DOHH2 (cell line): ENCODE data around the gene ZFAND4.

Source experiments
- H3F3A ChIP-seq: fragments of 200-600 bp; sonication (generic), shearing (Covaris generic); 2 replicates; pipeline ENCODE4 v1.6.0; 2016; ENCODE audit warnings: antibody characterized with exemption, mild to moderate bottlenecking; ENCODE audit not compliant: control insufficient read depth, insufficient read depth
- H3K27ac ChIP-seq: fragments of 200-600 bp; sonication (generic); 2 replicates; pipeline ENCODE4 v1.5.1; 2014; ENCODE audit warnings: low read depth, mild to moderate bottlenecking, low read length, moderate library complexity
- H3K27me3 ChIP-seq: fragments of 200-600 bp; sonication (generic); 2 replicates; pipeline ENCODE4 v1.6.1; 2014; ENCODE audit warnings: mild to moderate bottlenecking, low read length, mixed read lengths; ENCODE audit not compliant: control insufficient read depth
- H3K36me3 ChIP-seq: fragments of 200-600 bp; sonication (generic); 2 replicates; pipeline ENCODE4 v1.6.1; 2014; ENCODE audit warnings: mild to moderate bottlenecking, low read length, moderate library complexity, mixed read lengths; ENCODE audit not compliant: control insufficient read depth
- H3K4me1 ChIP-seq: fragments of 200-600 bp; sonication (generic); 2 replicates; pipeline ENCODE4 v1.6.1; 2014; ENCODE audit warnings: mild to moderate bottlenecking, low read length, mixed read lengths; ENCODE audit not compliant: control insufficient read depth
- H3K4me2 ChIP-seq: fragments of 200-600 bp; sonication (generic); 2 replicates; pipeline ENCODE4 v1.6.0; 2014; ENCODE audit warnings: mild to moderate bottlenecking, low read length, moderate library complexity
- H3K4me3 ChIP-seq: fragments of 200-600 bp; sonication (generic); 2 replicates; pipeline ENCODE4 v1.5.1; 2014; ENCODE audit warnings: mild to moderate bottlenecking, low read length, mixed read lengths
- H3K79me2 ChIP-seq: fragments of 200-600 bp; sonication (generic); 2 replicates; pipeline ENCODE4 v1.6.1; 2014; ENCODE audit warnings: mild to moderate bottlenecking, low read length, mixed read lengths; ENCODE audit not compliant: control insufficient read depth
- H3K9me2 ChIP-seq: fragments of 200-600 bp; sonication (generic); replicated peaks from 2 replicates; pipeline ENCODE4 v1.6.1; 2014; ENCODE audit warnings: mild to moderate bottlenecking, low read length, mixed read lengths; ENCODE audit not compliant: control insufficient read depth
- H3K9me3 ChIP-seq: fragments of 200-600 bp; sonication (generic); 2 replicates; pipeline ENCODE4 v1.6.1; 2014; ENCODE audit warnings: antibody characterized with exemption, low read length, mixed read lengths; ENCODE audit not compliant: control insufficient read depth, insufficient read depth
- H4K20me1 ChIP-seq: fragments of 200-600 bp; sonication (generic); 2 replicates; pipeline ENCODE4 v1.6.0; 2014; ENCODE audit warnings: low read depth, mild to moderate bottlenecking, antibody characterized with exemption, low read length, moderate library complexity; ENCODE audit not compliant: control insufficient read depth, insufficient read depth
- EZH2phosphoT487 ChIP-seq: fragments of 200-600 bp; sonication (generic); IDR thresholded peaks from 2 replicates; pipeline ENCODE4 v1.6.1; 2017; ENCODE audit warnings: borderline replicate concordance, mild to moderate bottlenecking, antibody characterized with exemption, low read length, moderate library complexity, mixed read lengths
- TF ChIP-seq, protein P1 (sequence below): fragments of 200-600 bp; sonication (generic); IDR thresholded peaks from one replicate; pipeline ENCODE4 v1.5.1; 2014; ENCODE audit warnings: antibody characterized with exemption, mild to moderate bottlenecking, low read depth, low read length; ENCODE audit not compliant: poor library complexity, severe bottlenecking

Gene ZFAND4

GRCh38 chr10:45608052-45608451 is 64.5 kb downstream of the ZFAND4 start:
- H3K27me3 ChIP-seq: no peaks in the 10 kb centered on the region

GRCh38 chr10:45607276-45607675 is 65.3 kb downstream of the ZFAND4 start:
- peaks cover 30% of the 10 kb centered on the region for H3K36me3 ChIP-seq
- no peak overlapping the region for H3K4me2 ChIP-seq
- H3F3A ChIP-seq: peaks cover 28% of the 10 kb centered on the region
- H3K79me2 ChIP-seq: no peaks in the 10 kb centered on the region
- no peaks in the 10 kb centered on the region for H3K9me3 ChIP-seq
- no peaks in the 10 kb centered on the region for H3K4me1 ChIP-seq
- no peak overlapping the region for H3K27ac ChIP-seq
- no peak for TF ChIP-seq EZH2phosphoT487
- TF ChIP-seq, protein P1, sequence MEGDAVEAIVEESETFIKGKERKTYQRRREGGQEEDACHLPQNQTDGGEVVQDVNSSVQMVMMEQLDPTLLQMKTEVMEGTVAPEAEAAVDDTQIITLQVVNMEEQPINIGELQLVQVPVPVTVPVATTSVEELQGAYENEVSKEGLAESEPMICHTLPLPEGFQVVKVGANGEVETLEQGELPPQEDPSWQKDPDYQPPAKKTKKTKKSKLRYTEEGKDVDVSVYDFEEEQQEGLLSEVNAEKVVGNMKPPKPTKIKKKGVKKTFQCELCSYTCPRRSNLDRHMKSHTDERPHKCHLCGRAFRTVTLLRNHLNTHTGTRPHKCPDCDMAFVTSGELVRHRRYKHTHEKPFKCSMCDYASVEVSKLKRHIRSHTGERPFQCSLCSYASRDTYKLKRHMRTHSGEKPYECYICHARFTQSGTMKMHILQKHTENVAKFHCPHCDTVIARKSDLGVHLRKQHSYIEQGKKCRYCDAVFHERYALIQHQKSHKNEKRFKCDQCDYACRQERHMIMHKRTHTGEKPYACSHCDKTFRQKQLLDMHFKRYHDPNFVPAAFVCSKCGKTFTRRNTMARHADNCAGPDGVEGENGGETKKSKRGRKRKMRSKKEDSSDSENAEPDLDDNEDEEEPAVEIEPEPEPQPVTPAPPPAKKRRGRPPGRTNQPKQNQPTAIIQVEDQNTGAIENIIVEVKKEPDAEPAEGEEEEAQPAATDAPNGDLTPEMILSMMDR: no peak
- H3K27me3 ChIP-seq: no peaks in the 10 kb centered on the region
- no peaks in the 10 kb centered on the region for H3K9me2 ChIP-seq
- H3K4me3 ChIP-seq: no peak overlapping the region
- H4K20me1 ChIP-seq: no peaks in the 10 kb centered on the region

More at GRCh38 chr10:45608052-45608451, 64.5 kb downstream of the ZFAND4 start:
- no peaks in the 10 kb centered on the region for H4K20me1 ChIP-seq
- no peaks in the 10 kb centered on the region for H3K79me2 ChIP-seq
- H3K9me3 ChIP-seq: no peaks in the 10 kb centered on the region
- H3K4me3 ChIP-seq: no peak overlapping the region
- TF ChIP-seq, protein P1: no peak
- TF ChIP-seq EZH2phosphoT487: no peak
- no peaks in the 10 kb centered on the region for H3K4me1 ChIP-seq
- no peak overlapping the region for H3K4me2 ChIP-seq
- peaks cover 38% of the 10 kb centered on the region for H3K36me3 ChIP-seq
- H3K9me2 ChIP-seq: no peaks in the 10 kb centered on the region
- no peak overlapping the region for H3K27ac ChIP-seq
- H3F3A ChIP-seq: peaks cover 26% of the 10 kb centered on the region

DNA sequence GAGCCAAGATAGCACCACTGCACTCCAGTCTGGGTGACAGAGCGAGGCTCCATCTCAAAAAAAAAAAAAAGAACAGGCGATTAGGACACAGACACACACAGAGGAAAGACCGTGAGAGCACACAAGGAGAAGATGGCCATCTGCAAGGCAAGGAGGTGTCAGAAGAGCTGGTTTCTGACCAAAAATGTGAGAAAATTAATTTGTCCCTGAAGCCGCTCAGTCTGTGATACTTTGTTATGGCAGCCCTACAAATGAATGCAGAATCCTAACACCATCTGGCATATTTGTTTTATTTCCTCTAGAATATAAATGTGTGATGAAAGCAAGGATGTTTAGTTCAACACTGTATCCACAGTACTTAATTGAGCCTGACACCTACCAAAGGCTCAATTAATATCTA is 69.7 kb downstream of the ZFAND4 start:
- Histone ChIP-seq H3K9me3 (no peaks in the 10 kb centered on the region), H3K4me3 (no peak overlapping the region), H3K27me3 (no peaks in the 10 kb centered on the region)

More for the DNA sequence above, 69.7 kb downstream of the ZFAND4 start:
- Histone ChIP-seq H3K4me1 (peaks cover 5% of the 10 kb centered on the region; the same call in 1 of the 2 replicates), H3K4me2 (no peak overlapping the region), H3K27ac (no peak overlapping the region), H3F3A (peaks cover 29% of the 10 kb centered on the region), H3K79me2 (no peaks in the 10 kb centered on the region), H4K20me1 (no peaks in the 10 kb centered on the region), H3K9me2 (no peaks in the 10 kb centered on the region), H3K36me3 (no peaks in the 10 kb centered on the region)
- TF ChIP-seq EZH2phosphoT487: no peak
- TF ChIP-seq, protein P1: no peak
